ENCODE data around the gene RFXAP. TPM values are rescaled to one million over a fixed set of nuclear protein-coding genes. Genes with fewer than 3 reads are reported as not detected.

Gene RFXAP
- polyA plus RNA-seq, 3 donors: 1.1 to 3.3 (median 1.8) TPM

DNA sequence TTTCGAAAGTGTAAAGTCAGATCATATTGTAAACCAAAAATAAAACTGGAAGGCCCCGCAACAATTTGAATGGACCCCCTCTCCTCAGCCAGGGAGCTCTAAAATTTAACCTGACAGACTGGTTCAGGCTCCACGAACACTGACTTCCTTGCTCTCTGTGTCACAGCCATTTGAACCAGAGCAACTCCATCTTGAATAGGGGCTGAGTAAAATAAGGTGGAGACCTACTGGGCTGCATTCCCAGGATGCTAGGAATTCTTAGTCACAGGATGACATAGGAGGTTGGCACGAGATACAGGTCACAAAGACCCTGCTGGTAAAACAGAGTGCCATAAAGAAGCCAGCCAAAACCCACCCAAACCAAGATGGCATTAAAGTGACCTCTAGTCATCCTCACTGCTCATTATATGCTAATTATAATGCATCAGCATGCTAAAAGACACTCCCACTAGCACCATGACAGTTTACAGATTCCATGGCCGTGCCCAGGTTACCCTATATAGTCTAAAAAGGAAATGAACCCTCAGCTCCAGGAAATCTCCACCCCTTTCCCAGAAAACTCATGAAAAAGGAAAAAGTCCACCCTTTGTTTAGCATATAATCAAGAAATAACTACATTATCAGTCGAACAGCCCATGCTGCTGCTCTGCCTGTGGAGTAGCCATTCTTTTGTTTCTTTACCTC lies 43.1 kb downstream of the RFXAP start:
- H3K79me2 ChIP-seq (ENCODE audit: insufficient read depth, low read length): no peaks in the 10 kb centered on the region
- TF ChIP-seq, protein P1, sequence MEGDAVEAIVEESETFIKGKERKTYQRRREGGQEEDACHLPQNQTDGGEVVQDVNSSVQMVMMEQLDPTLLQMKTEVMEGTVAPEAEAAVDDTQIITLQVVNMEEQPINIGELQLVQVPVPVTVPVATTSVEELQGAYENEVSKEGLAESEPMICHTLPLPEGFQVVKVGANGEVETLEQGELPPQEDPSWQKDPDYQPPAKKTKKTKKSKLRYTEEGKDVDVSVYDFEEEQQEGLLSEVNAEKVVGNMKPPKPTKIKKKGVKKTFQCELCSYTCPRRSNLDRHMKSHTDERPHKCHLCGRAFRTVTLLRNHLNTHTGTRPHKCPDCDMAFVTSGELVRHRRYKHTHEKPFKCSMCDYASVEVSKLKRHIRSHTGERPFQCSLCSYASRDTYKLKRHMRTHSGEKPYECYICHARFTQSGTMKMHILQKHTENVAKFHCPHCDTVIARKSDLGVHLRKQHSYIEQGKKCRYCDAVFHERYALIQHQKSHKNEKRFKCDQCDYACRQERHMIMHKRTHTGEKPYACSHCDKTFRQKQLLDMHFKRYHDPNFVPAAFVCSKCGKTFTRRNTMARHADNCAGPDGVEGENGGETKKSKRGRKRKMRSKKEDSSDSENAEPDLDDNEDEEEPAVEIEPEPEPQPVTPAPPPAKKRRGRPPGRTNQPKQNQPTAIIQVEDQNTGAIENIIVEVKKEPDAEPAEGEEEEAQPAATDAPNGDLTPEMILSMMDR (IDR thresholded peaks at IDR 0.05): no peak
- Mint-ChIP-seq H3K36me3 (no peaks in the 10 kb centered on the region), H3K4me3 (no peak overlapping the region), H3K27ac (peak overlapping the region in 1 of 7 donors; percentile 21), H3K4me1 (no peaks in the 10 kb centered on the region), H3K27me3 (ENCODE audit: low read depth in 3 of 3) (peaks cover 0 to 11% (median 5%) of the 10 kb centered on the region in 3 donors), H3K9me3 (no peaks in the 10 kb centered on the region)
- no peak overlapping the region for H3K27ac ChIP-seq (ENCODE audit: low read depth in 1 of 2, low read length in 2 of 2)
- H4K20me1 ChIP-seq (ENCODE audit: insufficient read depth, low read length): no peaks in the 10 kb centered on the region
- no peaks in the 10 kb centered on the region for H3K36me3 ChIP-seq (replicated peaks in 1 of 2; ENCODE audit: control insufficient read depth in 1 of 2, insufficient read depth in 2 of 2, low read length in 2 of 2)
- no peak for DNase-seq
- 88% methylated on average over 4 of the region's 6 CpGs for WGBS (ENCODE audit: insufficient coverage)
- H2AFZ ChIP-seq (ENCODE audit: insufficient read depth, low read depth, low read length, poor library complexity, severe bottlenecking): no peak overlapping the region
- no peak overlapping the region for H3K4me3 ChIP-seq (replicated peaks in 1 of 3; ENCODE audit: low read depth in 2 of 3, low read length in 3 of 3)
- no peaks in the 10 kb centered on the region for H3K27me3 ChIP-seq (ENCODE audit: control insufficient read depth in 2 of 2, insufficient read depth in 2 of 2, low read length in 2 of 2)
- intact Hi-C loops (cut with micrococcal nuclease): no loop called here
- H3K9ac ChIP-seq (ENCODE audit: insufficient read depth, low read length, poor library complexity, severe bottlenecking): no peak overlapping the region
- no peaks in the 10 kb centered on the region for H3K9me3 ChIP-seq (replicated peaks in 1 of 2; ENCODE audit: control insufficient read depth in 1 of 2, insufficient read depth in 1 of 2, low read length in 2 of 2)
- H3K4me2 ChIP-seq (replicated peaks; ENCODE audit: extremely low read depth, low read length, poor library complexity, severe bottlenecking): no peak overlapping the region
- no peaks in the 10 kb centered on the region for H3K4me1 ChIP-seq (ENCODE audit: control insufficient read depth in 1 of 2, insufficient read depth in 2 of 2, low read length in 2 of 2)

DNA sequence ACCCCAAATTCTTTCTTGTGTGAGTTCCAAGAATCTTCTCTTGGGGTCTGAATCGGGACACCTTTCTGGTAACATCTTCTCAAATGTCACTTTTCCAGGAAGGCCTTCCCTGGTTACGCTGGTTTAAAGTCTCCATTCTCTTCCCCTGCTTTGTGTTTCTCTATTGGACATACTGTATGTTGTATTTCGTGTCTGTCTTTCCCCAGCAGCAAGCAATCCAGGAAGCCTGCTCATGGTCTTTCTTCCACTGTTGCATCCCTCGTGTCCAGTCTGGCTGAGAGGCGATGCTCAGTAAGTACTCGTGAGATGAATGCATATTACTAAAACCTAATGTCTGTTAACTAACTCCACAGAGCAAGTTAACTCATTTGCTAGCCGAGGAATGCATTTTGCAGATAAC lies 43.7 kb downstream of the RFXAP start:
- no peaks in the 10 kb centered on the region for H3K36me3 Mint-ChIP-seq
- no peak overlapping the region for H3K4me3 Mint-ChIP-seq
- Histone ChIP-seq H3K27ac (ENCODE audit: low read depth in 1 of 2, low read length in 2 of 2) (no peak overlapping the region), H3K9ac (ENCODE audit: insufficient read depth, low read length, poor library complexity, severe bottlenecking) (no peak overlapping the region), H3K27me3 (ENCODE audit: control insufficient read depth in 2 of 2, insufficient read depth in 2 of 2, low read length in 2 of 2) (no peaks in the 10 kb centered on the region), H3K9me3 (replicated peaks in 1 of 2; ENCODE audit: control insufficient read depth in 1 of 2, insufficient read depth in 1 of 2, low read length in 2 of 2) (no peaks in the 10 kb centered on the region), H3K4me1 (ENCODE audit: control insufficient read depth in 1 of 2, insufficient read depth in 2 of 2, low read length in 2 of 2) (no peaks in the 10 kb centered on the region), H3K4me2 (replicated peaks; ENCODE audit: extremely low read depth, low read length, poor library complexity, severe bottlenecking) (no peak overlapping the region), H3K4me3 (replicated peaks in 1 of 3; ENCODE audit: low read depth in 2 of 3, low read length in 3 of 3) (no peak overlapping the region), H4K20me1 (ENCODE audit: insufficient read depth, low read length) (no peaks in the 10 kb centered on the region), H3K36me3 (replicated peaks in 1 of 2; ENCODE audit: control insufficient read depth in 1 of 2, insufficient read depth in 2 of 2, low read length in 2 of 2) (no peaks in the 10 kb centered on the region), H3K79me2 (ENCODE audit: insufficient read depth, low read length) (no peaks in the 10 kb centered on the region), H2AFZ (ENCODE audit: insufficient read depth, low read depth, low read length, poor library complexity, severe bottlenecking) (no peak overlapping the region)
- TF ChIP-seq, protein P1 (IDR thresholded peaks at IDR 0.05): no peak
- 91% methylated on average over 4 of the region's 7 CpGs for WGBS (ENCODE audit: insufficient coverage)
- intact Hi-C loops (cut with micrococcal nuclease): no loop called here
- H3K4me1 Mint-ChIP-seq: no peaks in the 10 kb centered on the region
- no peak overlapping the region for H3K27ac Mint-ChIP-seq
- H3K27me3 Mint-ChIP-seq (ENCODE audit: low read depth in 3 of 3): peaks cover 0 to 11% (median 3%) of the 10 kb centered on the region in 3 donors
- no peak for DNase-seq
- H3K9me3 Mint-ChIP-seq: no peaks in the 10 kb centered on the region
